ENCODE data around the gene GOLIM4.

DNA sequence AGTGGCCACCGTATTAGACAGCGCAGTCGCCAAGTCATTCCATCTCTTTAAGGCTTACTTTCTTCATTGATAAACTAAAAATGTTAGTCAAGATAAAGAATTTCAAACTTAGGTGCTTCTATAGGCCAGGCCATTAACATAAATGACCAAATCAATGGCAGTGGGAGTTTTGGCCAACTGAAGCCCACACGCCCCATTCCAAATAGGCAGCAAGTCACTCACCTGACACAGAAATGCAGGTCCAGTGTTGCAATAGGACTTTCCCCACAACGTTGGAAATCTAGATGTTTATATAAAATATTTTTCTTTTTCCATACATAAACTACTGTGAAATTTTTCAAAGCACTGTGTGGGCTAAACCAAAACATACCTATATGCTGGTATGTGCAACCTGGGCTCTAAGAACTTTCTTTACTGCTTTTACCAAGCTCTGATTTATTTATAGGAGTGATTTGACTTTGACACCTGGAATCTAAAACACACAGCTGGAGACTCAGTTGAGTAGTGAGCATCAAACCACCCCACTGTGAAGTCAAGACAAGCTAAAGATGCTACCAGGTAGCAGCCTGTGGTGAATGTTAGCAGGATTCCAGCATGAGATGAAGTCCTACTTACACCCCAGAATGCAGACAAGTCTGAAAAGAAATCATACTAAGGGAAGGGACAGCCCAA is 15.1 kb downstream of the GOLIM4 start:
- TF ChIP-seq POLR2A (IDR thresholded peaks at IDR 0.05; ENCODE audit: low read depth, low read length) (no peak), SPI1 (IDR thresholded peaks at IDR 0.05; ENCODE audit: low read depth, low read length) (no peak), POLR2AphosphoS5 (IDR thresholded peaks at IDR 0.05; ENCODE audit: low read depth, low read length) (no peak)

Data from GM12891 (cell line).